Loucy (cell line): ENCODE measurements around the gene ODC1.
"Not testable (repeated sequence)": the region's sequence is repeated elsewhere in the genome, so short reads cannot be mapped to it uniquely, and the experiment has no call there.

Experiments
- H2AFZ ChIP-seq: fragments of 200-600 bp; sonication (generic); 2 replicates; pipeline ENCODE4 v1.6.0; 2016; ENCODE audit warnings: antibody characterized with exemption, mild to moderate bottlenecking, low read length, moderate library complexity
- H3F3A ChIP-seq: fragments of 200-600 bp; 2 replicates; pipeline ENCODE4 v1.6.0; 2016; ENCODE audit warnings: antibody characterized with exemption, low read depth, mild to moderate bottlenecking
- H3K27me3 ChIP-seq: fragments of 200-600 bp; sonication (generic); 2 replicates; pipeline ENCODE4 v1.6.1; 2014; ENCODE audit warnings: low read length, mild to moderate bottlenecking; ENCODE audit not compliant: insufficient read depth, poor library complexity, severe bottlenecking
- H3K36me3 ChIP-seq: fragments of 200-600 bp; sonication (generic); 2 replicates; pipeline ENCODE4 v1.6.1; 2016; ENCODE audit warnings: low read length; ENCODE audit not compliant: insufficient read depth
- H3K4me1 ChIP-seq: fragments of 200-600 bp; sonication (generic); 2 replicates; pipeline ENCODE4 v1.5.1; 2014; ENCODE audit warnings: low read length, mild to moderate bottlenecking; ENCODE audit not compliant: insufficient read depth, poor library complexity, severe bottlenecking
- H3K4me2 ChIP-seq: fragments of 200-600 bp; sonication (generic); 2 replicates; pipeline ENCODE4 v1.6.0; 2014; ENCODE audit warnings: antibody characterized with exemption, low read length, low read depth, mild to moderate bottlenecking; ENCODE audit not compliant: poor library complexity, severe bottlenecking
- H3K4me3 ChIP-seq: fragments of 200-600 bp; sonication (generic); 2 replicates; pipeline ENCODE4 v1.5.1; 2014; ENCODE audit warnings: low read length, mild to moderate bottlenecking, mixed read lengths; ENCODE audit not compliant: poor library complexity, severe bottlenecking
- H3K79me2 ChIP-seq: fragments of 200-600 bp; sonication (generic); 2 replicates; pipeline ENCODE4 v1.6.1; 2014; ENCODE audit warnings: low read length; ENCODE audit not compliant: insufficient read depth
- H3K9ac ChIP-seq: fragments of 200-600 bp; sonication (generic); 2 replicates; pipeline ENCODE4 v1.6.0; 2014; ENCODE audit warnings: mild to moderate bottlenecking, low read depth, low read length, moderate library complexity; ENCODE audit not compliant: poor library complexity, severe bottlenecking
- H3K9me2 ChIP-seq: fragments of 200-600 bp; sonication (generic); replicated peaks from 2 replicates; pipeline ENCODE4 v1.6.1; 2016; ENCODE audit warnings: low read depth, low read length, mixed read lengths
- H3K9me3 ChIP-seq: fragments of 200-600 bp; sonication (generic); 2 replicates; pipeline ENCODE4 v1.6.1; 2014; ENCODE audit warnings: mild to moderate bottlenecking, antibody characterized with exemption, low read length, low read depth; ENCODE audit not compliant: insufficient read depth
- H4K20me1 ChIP-seq: fragments of 200-600 bp; sonication (generic); 2 replicates; pipeline ENCODE4 v1.6.0; 2014; ENCODE audit warnings: antibody characterized with exemption, low read length, mild to moderate bottlenecking; ENCODE audit not compliant: insufficient read depth, poor library complexity, severe bottlenecking
- CTCF ChIP-seq: fragments of 200-600 bp; sonication (generic); conservative IDR thresholded peaks from 2 replicates; pipeline ENCODE4 v1.5.1; 2014; ENCODE audit warnings: mild to moderate bottlenecking, antibody characterized with exemption, low read length
- EZH2phosphoT487 ChIP-seq: fragments of 200-600 bp; IDR thresholded peaks from 2 replicates; pipeline ENCODE4 v1.6.1; 2018; ENCODE audit warnings: antibody characterized with exemption, mild to moderate bottlenecking, moderate library complexity, borderline replicate concordance

The ODC1 gene

GRCh38 chr2:10447300-10447894 is 730 bp downstream of the ODC1 start:
- H4K20me1 ChIP-seq: peaks cover 48% of the 10 kb centered on the region

GRCh38 chr2:10446631-10447030 is 1.5 kb downstream of the ODC1 start:
- peaks cover 31% of the 10 kb centered on the region for H3K36me3 ChIP-seq
- no peaks in the 10 kb centered on the region for H3F3A ChIP-seq

More at GRCh38 chr2:10447300-10447894, 730 bp downstream of the ODC1 start:
- peak overlapping the region; percentile 92 for H3K9ac ChIP-seq
- H3K4me2 ChIP-seq: peak overlapping the region; percentile 100
- H2AFZ ChIP-seq: 0 out of 2 replicates have a peak overlapping the region, but pooled peaks have one; percentile 19
- no peaks in the 10 kb centered on the region for H3K9me3 ChIP-seq
- H3K79me2 ChIP-seq: peaks cover 63% of the 10 kb centered on the region
- peaks cover 52% of the 10 kb centered on the region for H3K4me1 ChIP-seq
- peaks cover 23% of the 10 kb centered on the region for H3K36me3 ChIP-seq
- TF ChIP-seq EZH2phosphoT487 (no peak), CTCF (no peak; the same call in 1 of the 2 replicates)
- H3K9me2 ChIP-seq: no peaks in the 10 kb centered on the region
- peak overlapping the region; percentile 91 for H3K4me3 ChIP-seq
- H3F3A ChIP-seq: no peaks in the 10 kb centered on the region
- H3K27me3 ChIP-seq: no peaks in the 10 kb centered on the region

GRCh38 chr2:10444463-10444862 is 3.7 kb downstream of the ODC1 start:
- H3K36me3 ChIP-seq: peaks cover 53% of the 10 kb centered on the region
- no peaks in the 10 kb centered on the region for H3K9me3 ChIP-seq
- H3K9ac ChIP-seq: peak overlapping the region; percentile 92
- peak overlapping the region; percentile 91 for H3K4me3 ChIP-seq
- no peaks in the 10 kb centered on the region for H3K9me2 ChIP-seq
- no peaks in the 10 kb centered on the region for H3K27me3 ChIP-seq
- H3K79me2 ChIP-seq: peaks cover 57% of the 10 kb centered on the region
- H3K4me2 ChIP-seq: peak overlapping the region; percentile 100
- H3K4me1 ChIP-seq: peaks cover 39% of the 10 kb centered on the region
- TF ChIP-seq EZH2phosphoT487 (no peak), CTCF (no peak)
- no peak overlapping the region for H2AFZ ChIP-seq
- H4K20me1 ChIP-seq: peaks cover 54% of the 10 kb centered on the region
- no peaks in the 10 kb centered on the region for H3F3A ChIP-seq

More at GRCh38 chr2:10446631-10447030, 1.5 kb downstream of the ODC1 start:
- no peaks in the 10 kb centered on the region for H3K27me3 ChIP-seq
- H3K9ac ChIP-seq: peak overlapping the region; percentile 92
- peaks cover 48% of the 10 kb centered on the region for H4K20me1 ChIP-seq
- no peak for TF ChIP-seq CTCF
- TF ChIP-seq EZH2phosphoT487: no peak
- H3K9me2 ChIP-seq: no peaks in the 10 kb centered on the region
- H2AFZ ChIP-seq: no peak overlapping the region
- peaks cover 52% of the 10 kb centered on the region for H3K4me1 ChIP-seq
- H3K4me3 ChIP-seq: peak overlapping the region; percentile 91
- no peaks in the 10 kb centered on the region for H3K9me3 ChIP-seq
- H3K4me2 ChIP-seq: peak overlapping the region; percentile 100
- peaks cover 63% of the 10 kb centered on the region for H3K79me2 ChIP-seq

- not testable (repeated sequence) for H3K4me3 ChIP-seq, H3K27me3 ChIP-seq, H3K9ac ChIP-seq, H3K9me2 ChIP-seq, H3F3A ChIP-seq, H3K9me3 ChIP-seq, H2AFZ ChIP-seq
- Histone ChIP-seq H3K79me2 (peaks cover 49% of the 10 kb centered on the region), H4K20me1 (peaks cover 53% of the 10 kb centered on the region), H3K4me1 (peaks cover 30% of the 10 kb centered on the region), H3K36me3 (peaks cover 61% of the 10 kb centered on the region), H3K4me2 (peak overlapping the region; percentile 100)
Observed at GRCh38 chr2:10442469-10443126, 5.5 kb downstream of the ODC1 start.
